ENCODE results near the gene ASCL2. TPM values are rescaled to one million over a fixed set of nuclear protein-coding genes. Genes with fewer than 3 reads are reported as not detected.

ASCL2 gene
- total RNA-seq, 1 donor = not detected

GRCh38 chr11:2302896-2303626, 32.7 kb upstream of the ASCL2 start:
- no peaks in the 10 kb centered on the region for H3K9me3 ChIP-seq (ENCODE audit: low read depth, low read length)
- no peaks in the 10 kb centered on the region for H4K20me1 ChIP-seq (ENCODE audit: insufficient read depth, low read length)
- H3K4me3 ChIP-seq (ENCODE audit: insufficient read depth, low read length) = no peak overlapping the region
- DNase-seq (ENCODE audit: insufficient read length, low spot score, missing footprints) = peak; percentile 73
- H3K27me3 ChIP-seq (ENCODE audit: insufficient read depth, low read length) = no peaks in the 10 kb centered on the region
- no peak overlapping the region for H2AFZ ChIP-seq (ENCODE audit: low read length)
- H3K4me1 ChIP-seq (ENCODE audit: insufficient read depth, low read length) = peaks cover 13% of the 10 kb centered on the region
- no peak for TF ChIP-seq CTCF (IDR thresholded peaks at IDR 0.05; ENCODE audit: extremely low read depth, low read depth, low read length)
- H3K27ac ChIP-seq (ENCODE audit: low read depth, low read length) = no peak overlapping the region
- H3K79me2 ChIP-seq (ENCODE audit: insufficient read depth, low read length) = no peaks in the 10 kb centered on the region
- H3K36me3 ChIP-seq (ENCODE audit: insufficient read depth, low read length) = no peaks in the 10 kb centered on the region
- H3K4me2 ChIP-seq (ENCODE audit: insufficient read depth, low read length) = no peak overlapping the region

- Histone ChIP-seq H3K27me3 (ENCODE audit: insufficient read depth, low read length) (no peaks in the 10 kb centered on the region), H3K36me3 (ENCODE audit: insufficient read depth, low read length) (no peaks in the 10 kb centered on the region), H3K4me3 (ENCODE audit: insufficient read depth, low read length) (no peak overlapping the region), H3K4me2 (ENCODE audit: insufficient read depth, low read length) (no peak overlapping the region), H4K20me1 (ENCODE audit: insufficient read depth, low read length) (no peaks in the 10 kb centered on the region), H3K27ac (ENCODE audit: low read depth, low read length) (no peak overlapping the region), H3K4me1 (ENCODE audit: insufficient read depth, low read length) (peaks cover 13% of the 10 kb centered on the region), H2AFZ (ENCODE audit: low read length) (no peak overlapping the region), H3K9me3 (ENCODE audit: low read depth, low read length) (no peaks in the 10 kb centered on the region), H3K79me2 (ENCODE audit: insufficient read depth, low read length) (no peaks in the 10 kb centered on the region)
- TF ChIP-seq CTCF (IDR thresholded peaks at IDR 0.05; ENCODE audit: extremely low read depth, low read depth, low read length) = no peak
- DNase-seq (ENCODE audit: insufficient read length, low spot score, missing footprints) = peak; percentile 81
Measured at GRCh38 chr11:2302306-2302895, 32.0 kb upstream of the ASCL2 start.

GRCh38 chr11:2301631-2302305, 31.4 kb upstream of the ASCL2 start, which contains the start of the genes C11orf21 and TSPAN32:
Gene C11orf21 (minus strand): TSS chr11:2301918. CDS start chr11:2301808, 110 bp downstream.
Gene TSPAN32 (plus strand): TSS chr11:2302013. CDS start chr11:2302150, 137 bp downstream.
- Histone ChIP-seq H4K20me1 (ENCODE audit: insufficient read depth, low read length) (no peaks in the 10 kb centered on the region), H3K4me3 (ENCODE audit: insufficient read depth, low read length) (no peak within 1 kb of the TSS), H3K4me1 (ENCODE audit: insufficient read depth, low read length) (peaks cover 13% of the 10 kb centered on the region), H3K79me2 (ENCODE audit: insufficient read depth, low read length) (no peaks in the 10 kb centered on the region), H3K27ac (ENCODE audit: low read depth, low read length) (no peak within 1 kb of the TSS), H3K9me3 (ENCODE audit: low read depth, low read length) (no peaks in the 10 kb centered on the region), H3K27me3 (ENCODE audit: insufficient read depth, low read length) (no peaks in the 10 kb centered on the region), H3K4me2 (ENCODE audit: insufficient read depth, low read length) (no peak within 1 kb of the TSS), H3K36me3 (ENCODE audit: insufficient read depth, low read length) (no peaks in the 10 kb centered on the region), H2AFZ (ENCODE audit: low read length) (no peak within 1 kb of the TSS)
- peak; percentile 83 for DNase-seq (ENCODE audit: insufficient read length, low spot score, missing footprints)
- no peak for TF ChIP-seq CTCF (IDR thresholded peaks at IDR 0.05; ENCODE audit: extremely low read depth, low read depth, low read length)

All from osteoblast (primary cell).